ENCODE data around the gene TPCN1. TPM values are rescaled to one million over a fixed set of nuclear protein-coding genes. Genes with fewer than 3 reads are reported as not detected.

Gene TPCN1
- total and polyA plus RNA-seq, 2 experiments from 2014 or later: 14.4 to 16.2 TPM

DNA sequence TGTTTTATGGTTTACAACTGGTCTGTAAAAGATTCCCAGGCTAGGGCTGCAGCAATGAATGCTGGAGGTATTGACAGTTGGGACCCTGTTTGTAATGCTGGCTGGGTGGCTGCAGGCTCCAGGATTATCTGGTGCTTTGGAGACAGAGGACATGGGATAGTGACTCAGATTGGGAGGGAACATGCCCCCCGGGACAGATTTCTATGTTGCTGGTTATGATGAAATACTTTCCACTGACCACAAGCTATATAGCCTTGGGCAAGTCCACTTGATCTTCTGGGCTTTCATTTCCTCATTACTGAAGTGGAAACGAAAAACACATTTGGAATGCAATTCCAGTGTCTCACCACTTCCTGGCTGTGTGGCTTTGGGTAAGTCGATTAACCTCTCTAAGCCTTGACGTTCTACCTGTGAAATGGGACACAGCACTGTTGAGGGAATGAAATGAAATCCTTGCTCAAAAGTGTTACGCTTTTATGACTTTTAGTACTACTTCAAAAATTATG is 6.3 kb upstream of the TPCN1 start:
- Mint-ChIP-seq H3K4me1 (peaks cover 2% of the 10 kb centered on the region; the same call in 2 of the 3 replicates), H3K4me3 (no peak overlapping the region), H3K27me3 (ENCODE audit: insufficient read depth, low read depth, poor library complexity) (peaks cover 3% of the 10 kb centered on the region), H3K9me3 (no peaks in the 10 kb centered on the region), H3K27ac (no peak overlapping the region), H3K36me3 (ENCODE audit: low read depth) (no peaks in the 10 kb centered on the region)
- DNase-seq (ENCODE audit: low spot score): no peak
- Histone ChIP-seq H3K27ac (ENCODE audit: low read depth) (no peak overlapping the region; the same call in 1 of the 2 replicates), H2AFZ (no peak overlapping the region), H4K20me1 (replicated peaks; ENCODE audit: insufficient read depth) (no peaks in the 10 kb centered on the region), H3K4me2 (no peak overlapping the region), H3K9me2 (ENCODE audit: insufficient read depth) (no peaks in the 10 kb centered on the region), H3F3A (replicated peaks; ENCODE audit: low read depth) (no peaks in the 10 kb centered on the region), H3K79me2 (replicated peaks; ENCODE audit: insufficient read depth) (no peaks in the 10 kb centered on the region), H3K36me3 (ENCODE audit: insufficient read depth) (no peaks in the 10 kb centered on the region), H3K4me3 (no peak overlapping the region), H3K4me1 (ENCODE audit: insufficient read depth) (no peaks in the 10 kb centered on the region), H3K27me3 (ENCODE audit: insufficient read depth) (no peaks in the 10 kb centered on the region)
- TF ChIP-seq STAT1 (IDR thresholded peaks at IDR 0.05; ENCODE audit: unreplicated experiment) (no peak), ZNF114 (CRISPR knock-in tag; IDR thresholded peaks at IDR 0.05) (no peak), CREB1 (CRISPR knock-in tag; IDR thresholded peaks at IDR 0.05; ENCODE audit: low read depth) (no peak), POLR2AphosphoS5 (IDR thresholded peaks at IDR 0.05; ENCODE audit: low read depth) (no peak), ZNF331 (CRISPR knock-in tag; IDR thresholded peaks at IDR 0.05; ENCODE audit: low read depth) (no peak), EZH2 (IDR thresholded peaks at IDR 0.05; ENCODE audit: low read depth, unreplicated experiment) (no peak), NANOG (IDR thresholded peaks at IDR 0.05; ENCODE audit: borderline replicate concordance) (no peak), JUNB (IDR thresholded peaks at IDR 0.05; ENCODE audit: unreplicated experiment) (no peak), EZH2phosphoT487 (IDR thresholded peaks at IDR 0.05; ENCODE audit: unreplicated experiment) (no peak)
- TF ChIP-seq, protein P1, sequence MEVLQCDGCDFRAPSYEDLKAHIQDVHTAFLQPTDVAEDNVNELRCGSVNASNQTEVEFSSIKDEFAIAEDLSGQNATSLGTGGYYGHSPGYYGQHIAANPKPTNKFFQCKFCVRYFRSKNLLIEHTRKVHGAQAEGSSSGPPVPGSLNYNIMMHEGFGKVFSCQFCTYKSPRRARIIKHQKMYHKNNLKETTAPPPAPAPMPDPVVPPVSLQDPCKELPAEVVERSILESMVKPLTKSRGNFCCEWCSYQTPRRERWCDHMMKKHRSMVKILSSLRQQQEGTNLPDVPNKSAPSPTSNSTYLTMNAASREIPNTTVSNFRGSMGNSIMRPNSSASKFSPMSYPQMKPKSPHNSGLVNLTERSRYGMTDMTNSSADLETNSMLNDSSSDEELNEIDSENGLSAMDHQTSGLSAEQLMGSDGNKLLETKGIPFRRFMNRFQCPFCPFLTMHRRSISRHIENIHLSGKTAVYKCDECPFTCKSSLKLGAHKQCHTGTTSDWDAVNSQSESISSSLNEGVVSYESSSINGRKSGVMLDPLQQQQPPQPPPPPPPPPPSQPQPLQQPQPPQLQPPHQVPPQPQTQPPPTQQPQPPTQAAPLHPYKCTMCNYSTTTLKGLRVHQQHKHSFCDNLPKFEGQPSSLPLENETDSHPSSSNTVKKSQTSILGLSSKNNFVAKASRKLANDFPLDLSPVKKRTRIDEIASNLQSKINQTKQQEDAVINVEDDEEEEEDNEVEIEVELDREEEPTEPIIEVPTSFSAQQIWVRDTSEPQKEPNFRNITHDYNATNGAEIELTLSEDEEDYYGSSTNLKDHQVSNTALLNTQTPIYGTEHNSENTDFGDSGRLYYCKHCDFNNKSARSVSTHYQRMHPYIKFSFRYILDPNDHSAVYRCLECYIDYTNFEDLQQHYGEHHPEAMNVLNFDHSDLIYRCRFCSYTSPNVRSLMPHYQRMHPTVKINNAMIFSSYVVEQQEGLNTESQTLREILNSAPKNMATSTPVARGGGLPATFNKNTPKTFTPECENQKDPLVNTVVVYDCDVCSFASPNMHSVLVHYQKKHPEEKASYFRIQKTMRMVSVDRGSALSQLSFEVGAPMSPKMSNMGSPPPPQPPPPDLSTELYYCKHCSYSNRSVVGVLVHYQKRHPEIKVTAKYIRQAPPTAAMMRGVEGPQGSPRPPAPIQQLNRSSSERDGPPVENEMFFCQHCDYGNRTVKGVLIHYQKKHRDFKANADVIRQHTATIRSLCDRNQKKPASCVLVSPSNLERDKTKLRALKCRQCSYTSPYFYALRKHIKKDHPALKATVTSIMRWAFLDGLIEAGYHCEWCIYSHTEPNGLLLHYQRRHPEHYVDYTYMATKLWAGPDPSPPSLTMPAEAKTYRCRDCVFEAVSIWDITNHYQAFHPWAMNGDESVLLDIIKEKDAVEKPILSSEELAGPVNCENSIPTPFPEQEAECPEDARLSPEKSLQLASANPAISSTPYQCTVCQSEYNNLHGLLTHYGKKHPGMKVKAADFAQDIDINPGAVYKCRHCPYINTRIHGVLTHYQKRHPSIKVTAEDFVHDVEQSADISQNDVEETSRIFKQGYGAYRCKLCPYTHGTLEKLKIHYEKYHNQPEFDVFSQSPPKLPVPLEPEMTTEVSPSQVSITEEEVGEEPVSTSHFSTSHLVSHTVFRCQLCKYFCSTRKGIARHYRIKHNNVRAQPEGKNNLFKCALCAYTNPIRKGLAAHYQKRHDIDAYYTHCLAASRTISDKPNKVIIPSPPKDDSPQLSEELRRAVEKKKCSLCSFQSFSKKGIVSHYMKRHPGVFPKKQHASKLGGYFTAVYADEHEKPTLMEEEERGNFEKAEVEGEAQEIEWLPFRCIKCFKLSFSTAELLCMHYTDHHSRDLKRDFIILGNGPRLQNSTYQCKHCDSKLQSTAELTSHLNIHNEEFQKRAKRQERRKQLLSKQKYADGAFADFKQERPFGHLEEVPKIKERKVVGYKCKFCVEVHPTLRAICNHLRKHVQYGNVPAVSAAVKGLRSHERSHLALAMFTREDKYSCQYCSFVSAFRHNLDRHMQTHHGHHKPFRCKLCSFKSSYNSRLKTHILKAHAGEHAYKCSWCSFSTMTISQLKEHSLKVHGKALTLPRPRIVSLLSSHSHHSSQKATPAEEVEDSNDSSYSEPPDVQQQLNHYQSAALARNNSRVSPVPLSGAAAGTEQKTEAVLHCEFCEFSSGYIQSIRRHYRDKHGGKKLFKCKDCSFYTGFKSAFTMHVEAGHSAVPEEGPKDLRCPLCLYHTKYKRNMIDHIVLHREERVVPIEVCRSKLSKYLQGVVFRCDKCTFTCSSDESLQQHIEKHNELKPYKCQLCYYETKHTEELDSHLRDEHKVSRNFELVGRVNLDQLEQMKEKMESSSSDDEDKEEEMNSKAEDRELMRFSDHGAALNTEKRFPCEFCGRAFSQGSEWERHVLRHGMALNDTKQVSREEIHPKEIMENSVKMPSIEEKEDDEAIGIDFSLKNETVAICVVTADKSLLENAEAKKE (CRISPR knock-in tag; IDR thresholded peaks at IDR 0.05): no peak
- TF ChIP-seq, protein P2, sequence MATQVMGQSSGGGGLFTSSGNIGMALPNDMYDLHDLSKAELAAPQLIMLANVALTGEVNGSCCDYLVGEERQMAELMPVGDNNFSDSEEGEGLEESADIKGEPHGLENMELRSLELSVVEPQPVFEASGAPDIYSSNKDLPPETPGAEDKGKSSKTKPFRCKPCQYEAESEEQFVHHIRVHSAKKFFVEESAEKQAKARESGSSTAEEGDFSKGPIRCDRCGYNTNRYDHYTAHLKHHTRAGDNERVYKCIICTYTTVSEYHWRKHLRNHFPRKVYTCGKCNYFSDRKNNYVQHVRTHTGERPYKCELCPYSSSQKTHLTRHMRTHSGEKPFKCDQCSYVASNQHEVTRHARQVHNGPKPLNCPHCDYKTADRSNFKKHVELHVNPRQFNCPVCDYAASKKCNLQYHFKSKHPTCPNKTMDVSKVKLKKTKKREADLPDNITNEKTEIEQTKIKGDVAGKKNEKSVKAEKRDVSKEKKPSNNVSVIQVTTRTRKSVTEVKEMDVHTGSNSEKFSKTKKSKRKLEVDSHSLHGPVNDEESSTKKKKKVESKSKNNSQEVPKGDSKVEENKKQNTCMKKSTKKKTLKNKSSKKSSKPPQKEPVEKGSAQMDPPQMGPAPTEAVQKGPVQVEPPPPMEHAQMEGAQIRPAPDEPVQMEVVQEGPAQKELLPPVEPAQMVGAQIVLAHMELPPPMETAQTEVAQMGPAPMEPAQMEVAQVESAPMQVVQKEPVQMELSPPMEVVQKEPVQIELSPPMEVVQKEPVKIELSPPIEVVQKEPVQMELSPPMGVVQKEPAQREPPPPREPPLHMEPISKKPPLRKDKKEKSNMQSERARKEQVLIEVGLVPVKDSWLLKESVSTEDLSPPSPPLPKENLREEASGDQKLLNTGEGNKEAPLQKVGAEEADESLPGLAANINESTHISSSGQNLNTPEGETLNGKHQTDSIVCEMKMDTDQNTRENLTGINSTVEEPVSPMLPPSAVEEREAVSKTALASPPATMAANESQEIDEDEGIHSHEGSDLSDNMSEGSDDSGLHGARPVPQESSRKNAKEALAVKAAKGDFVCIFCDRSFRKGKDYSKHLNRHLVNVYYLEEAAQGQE (IDR thresholded peaks at IDR 0.05; ENCODE audit: unreplicated experiment): no peak
- TF ChIP-seq, protein P3, sequence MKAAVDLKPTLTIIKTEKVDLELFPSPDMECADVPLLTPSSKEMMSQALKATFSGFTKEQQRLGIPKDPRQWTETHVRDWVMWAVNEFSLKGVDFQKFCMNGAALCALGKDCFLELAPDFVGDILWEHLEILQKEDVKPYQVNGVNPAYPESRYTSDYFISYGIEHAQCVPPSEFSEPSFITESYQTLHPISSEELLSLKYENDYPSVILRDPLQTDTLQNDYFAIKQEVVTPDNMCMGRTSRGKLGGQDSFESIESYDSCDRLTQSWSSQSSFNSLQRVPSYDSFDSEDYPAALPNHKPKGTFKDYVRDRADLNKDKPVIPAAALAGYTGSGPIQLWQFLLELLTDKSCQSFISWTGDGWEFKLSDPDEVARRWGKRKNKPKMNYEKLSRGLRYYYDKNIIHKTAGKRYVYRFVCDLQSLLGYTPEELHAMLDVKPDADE (IDR thresholded peaks at IDR 0.05): no peak
- TF ChIP-seq, protein P4, sequence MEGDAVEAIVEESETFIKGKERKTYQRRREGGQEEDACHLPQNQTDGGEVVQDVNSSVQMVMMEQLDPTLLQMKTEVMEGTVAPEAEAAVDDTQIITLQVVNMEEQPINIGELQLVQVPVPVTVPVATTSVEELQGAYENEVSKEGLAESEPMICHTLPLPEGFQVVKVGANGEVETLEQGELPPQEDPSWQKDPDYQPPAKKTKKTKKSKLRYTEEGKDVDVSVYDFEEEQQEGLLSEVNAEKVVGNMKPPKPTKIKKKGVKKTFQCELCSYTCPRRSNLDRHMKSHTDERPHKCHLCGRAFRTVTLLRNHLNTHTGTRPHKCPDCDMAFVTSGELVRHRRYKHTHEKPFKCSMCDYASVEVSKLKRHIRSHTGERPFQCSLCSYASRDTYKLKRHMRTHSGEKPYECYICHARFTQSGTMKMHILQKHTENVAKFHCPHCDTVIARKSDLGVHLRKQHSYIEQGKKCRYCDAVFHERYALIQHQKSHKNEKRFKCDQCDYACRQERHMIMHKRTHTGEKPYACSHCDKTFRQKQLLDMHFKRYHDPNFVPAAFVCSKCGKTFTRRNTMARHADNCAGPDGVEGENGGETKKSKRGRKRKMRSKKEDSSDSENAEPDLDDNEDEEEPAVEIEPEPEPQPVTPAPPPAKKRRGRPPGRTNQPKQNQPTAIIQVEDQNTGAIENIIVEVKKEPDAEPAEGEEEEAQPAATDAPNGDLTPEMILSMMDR (conservative IDR thresholded peaks at IDR 0.05; ENCODE audit: low read depth in 2 of 2): no peak
- no peak for ATAC-seq
